CMK (cell line): ENCODE data around the gene UPK3BL2.
"Not testable (repeated sequence)": the region's sequence is repeated elsewhere in the genome, so short reads cannot be mapped to it uniquely, and the experiment has no call there.

Source experiments
- DNase-seq: peaks from one replicate; pipeline ENCODE4 v3.0.0-alpha.2; 2010; ENCODE audit warnings: low read depth

UPK3BL2 gene

DNA sequence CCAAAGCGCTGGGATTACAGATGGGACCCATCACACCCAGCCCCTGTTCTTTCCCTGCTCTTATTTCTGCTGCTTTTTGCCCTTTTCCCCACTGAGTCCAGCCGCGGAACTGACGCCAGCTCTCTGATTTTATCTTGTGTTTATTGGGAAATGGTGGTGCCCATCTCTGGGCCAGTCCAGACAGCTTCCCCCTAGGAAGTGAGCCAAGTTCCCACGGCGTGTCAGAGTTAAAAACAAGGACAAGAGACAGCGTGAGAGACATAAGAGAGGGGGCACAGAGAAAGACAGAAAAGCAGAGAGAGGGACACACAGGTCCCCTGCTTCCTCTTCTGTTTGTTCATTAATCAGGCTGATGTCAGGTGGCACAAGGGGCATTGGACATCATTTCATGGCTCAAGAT, 11.9 kb downstream of the UPK3BL2 start:
- DNase-seq, result not testable (repeated sequence)

DNA sequence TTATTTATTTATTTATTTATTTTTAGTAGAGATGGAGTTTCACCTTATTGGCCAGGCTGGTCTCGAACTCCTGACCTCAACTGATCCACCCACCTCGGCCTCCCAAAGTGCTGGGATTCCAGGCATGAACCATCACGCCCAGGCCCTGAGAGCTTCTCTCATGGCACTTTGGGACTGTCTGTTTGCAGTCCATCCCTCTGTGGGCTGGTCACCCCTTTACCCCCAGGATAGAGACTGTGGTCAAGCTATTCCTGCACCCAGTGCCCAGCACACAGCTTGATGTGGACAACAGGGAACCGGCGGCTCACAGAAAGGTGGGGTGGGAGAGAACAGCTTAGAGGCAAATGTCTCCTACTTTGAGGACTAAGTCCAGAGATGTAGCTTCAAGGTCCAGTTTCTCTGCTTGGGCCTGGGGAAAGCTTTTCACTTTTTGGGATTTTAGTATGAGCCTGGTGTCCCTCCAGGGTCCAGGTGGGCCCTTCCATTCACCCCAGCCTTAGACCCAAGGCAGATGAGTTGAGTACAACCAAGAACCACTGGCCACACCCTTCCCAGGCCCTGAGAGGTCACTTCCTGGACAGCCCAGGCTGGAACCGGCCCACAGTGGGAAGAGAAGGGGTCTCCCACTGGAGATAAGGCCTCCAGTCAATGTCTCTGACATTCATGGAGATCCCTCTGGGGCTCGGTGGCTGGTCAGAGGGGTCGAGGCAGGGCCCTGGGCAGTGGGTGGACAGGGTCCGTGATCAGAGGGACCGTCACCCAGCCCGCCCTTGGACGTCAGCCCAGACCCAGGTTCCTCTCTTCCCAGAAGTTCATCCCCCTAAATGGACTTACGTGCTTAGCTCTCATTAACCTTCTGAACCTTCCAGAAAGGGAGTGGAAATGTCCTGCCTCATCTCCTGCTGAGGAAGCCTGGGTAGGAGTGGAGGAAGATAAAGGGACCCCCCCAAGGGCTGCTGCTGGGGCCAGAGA, 15.4 kb downstream of the UPK3BL2 start:
- not testable (repeated sequence) for DNase-seq

DNA sequence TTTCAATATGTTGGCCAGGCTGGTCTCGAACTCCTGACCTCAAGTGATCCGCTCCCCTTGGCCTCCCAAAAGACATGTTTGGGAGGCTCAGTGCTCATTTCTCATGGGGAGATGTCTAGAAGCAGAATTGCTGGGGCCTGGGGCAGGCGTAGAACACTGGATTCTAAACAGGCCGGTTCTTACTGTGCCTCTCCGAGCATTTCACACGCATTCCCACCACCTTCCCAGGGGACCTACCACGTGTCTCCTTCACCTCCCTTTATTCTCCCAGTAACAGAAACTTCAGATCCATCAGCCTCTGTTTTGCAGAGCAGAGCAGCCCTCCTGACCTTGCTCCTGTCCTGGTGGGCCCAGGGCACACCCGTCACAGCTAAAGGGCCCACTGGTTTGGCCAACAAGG, 16.3 kb downstream of the UPK3BL2 start:
- DNase-seq, result not testable (repeated sequence)

DNA sequence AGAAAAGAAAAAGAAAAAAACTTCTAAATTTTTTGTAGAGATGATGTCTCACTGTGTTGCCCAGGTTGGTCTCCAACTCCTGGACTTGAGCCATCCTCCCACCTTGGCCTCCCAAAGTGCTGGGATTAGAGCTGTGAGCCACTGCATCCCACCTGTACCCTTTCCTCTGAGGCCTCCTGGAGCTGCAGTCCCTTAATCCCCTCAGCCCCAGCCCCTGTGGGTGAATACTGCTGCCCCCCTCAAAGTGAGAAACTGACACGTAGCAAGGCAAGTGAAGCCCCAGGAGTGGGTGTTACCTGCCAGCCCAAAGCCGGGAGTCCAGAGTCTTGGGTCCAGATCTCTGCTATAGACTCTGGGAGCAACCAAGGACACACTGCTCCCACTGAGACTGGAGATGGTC, 18.7 kb downstream of the UPK3BL2 start:
- DNase-seq, result not testable (repeated sequence)

DNA sequence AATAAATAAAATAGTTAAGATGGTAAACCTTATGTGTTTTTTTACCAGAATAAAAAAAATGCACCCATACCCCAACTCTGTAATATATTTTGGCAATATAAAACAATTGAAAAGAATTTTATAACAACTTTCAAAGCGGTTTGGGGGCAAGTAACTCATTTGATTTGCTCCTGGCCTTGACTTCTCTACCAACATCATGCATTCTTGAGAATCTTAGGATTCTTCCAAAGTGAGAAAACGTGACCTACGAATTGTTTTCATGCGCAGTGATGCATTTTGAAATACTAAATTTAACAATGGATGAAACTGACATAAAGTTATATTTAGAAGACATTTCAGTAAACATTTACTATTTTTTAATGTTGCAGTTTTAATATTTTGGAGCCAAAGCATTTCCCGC, 22.7 kb downstream of the UPK3BL2 start:
- DNase-seq, result not testable (repeated sequence)

DNA sequence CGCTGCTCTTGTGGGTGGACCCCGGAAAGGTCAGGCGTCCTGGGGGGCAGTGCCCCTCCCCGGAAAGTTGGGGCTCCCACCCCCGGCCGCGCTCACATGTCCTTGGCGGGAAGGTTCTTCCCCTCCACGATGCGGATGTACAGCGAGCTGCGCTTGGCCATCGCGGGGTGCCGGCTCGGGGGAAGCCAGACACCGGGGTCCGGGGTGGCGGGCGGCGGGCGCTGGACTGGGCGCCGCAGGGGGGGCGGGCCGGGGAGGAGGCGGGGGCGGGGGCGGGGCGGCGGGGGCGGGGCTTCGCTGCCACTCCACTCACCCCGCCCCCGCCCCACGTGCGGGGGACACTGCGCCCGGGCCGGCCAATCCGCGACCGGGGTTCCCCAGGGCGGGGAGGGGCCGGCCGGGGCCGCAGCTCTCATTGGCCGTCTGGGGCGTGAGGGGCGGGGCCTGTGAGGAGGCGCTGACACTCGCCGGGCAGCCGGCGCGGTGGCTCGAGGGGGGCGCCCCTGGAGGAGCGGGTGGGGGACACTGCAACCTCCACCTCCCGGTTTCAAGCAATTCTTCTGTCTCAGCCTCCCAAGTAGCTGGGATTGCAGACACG, 25.8 kb downstream of the UPK3BL2 start, which contains the start of gene RASA4B:
Gene RASA4B, minus strand, starts transcription at position 228 of the 598 bp plus-strand sequence. Its CDS starts 67 bp downstream, at position 161.
- not testable (repeated sequence) for DNase-seq

DNA sequence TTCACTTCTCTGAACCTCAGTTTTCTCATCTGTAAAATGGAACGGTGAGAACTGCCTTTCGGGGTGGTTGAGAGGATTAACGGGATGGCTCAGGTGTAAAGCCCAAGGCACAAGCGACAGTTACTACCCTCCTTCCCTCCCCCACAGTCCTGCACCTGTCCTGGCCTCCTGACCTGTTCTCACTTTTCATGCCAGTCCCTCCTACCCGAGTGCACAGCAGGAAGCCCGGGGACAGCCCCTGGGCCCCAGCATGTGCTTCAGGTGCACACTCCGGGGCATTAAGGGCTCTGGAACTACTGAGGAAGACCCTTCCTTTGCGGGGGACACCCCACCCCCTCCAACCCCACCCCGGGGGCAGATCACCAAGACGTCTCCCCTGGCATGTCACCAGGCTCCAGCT, 26.5 kb downstream of the UPK3BL2 start:
- not testable (repeated sequence) for DNase-seq

DNA sequence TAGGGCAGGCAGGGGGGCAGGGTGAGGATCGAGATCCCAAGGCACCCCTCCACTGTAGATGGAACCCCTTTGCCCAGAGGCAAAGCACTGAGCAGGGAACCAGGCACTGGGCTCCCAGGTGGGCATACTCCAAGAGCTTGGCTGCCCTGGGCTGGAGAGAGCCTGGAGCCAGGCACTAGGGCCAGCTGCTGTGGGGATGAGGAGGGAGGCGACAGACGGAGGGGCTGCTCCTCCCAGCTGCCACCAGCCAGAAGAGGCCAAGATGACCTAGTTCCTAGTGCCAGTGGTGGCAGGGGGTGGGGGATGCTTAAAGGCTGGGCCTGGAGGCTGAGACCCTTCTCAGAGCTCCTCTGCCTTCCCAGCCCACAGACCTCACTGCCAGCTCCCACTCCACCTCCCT, 27.6 kb downstream of the UPK3BL2 start:
- DNase-seq, result not testable (repeated sequence)

DNA sequence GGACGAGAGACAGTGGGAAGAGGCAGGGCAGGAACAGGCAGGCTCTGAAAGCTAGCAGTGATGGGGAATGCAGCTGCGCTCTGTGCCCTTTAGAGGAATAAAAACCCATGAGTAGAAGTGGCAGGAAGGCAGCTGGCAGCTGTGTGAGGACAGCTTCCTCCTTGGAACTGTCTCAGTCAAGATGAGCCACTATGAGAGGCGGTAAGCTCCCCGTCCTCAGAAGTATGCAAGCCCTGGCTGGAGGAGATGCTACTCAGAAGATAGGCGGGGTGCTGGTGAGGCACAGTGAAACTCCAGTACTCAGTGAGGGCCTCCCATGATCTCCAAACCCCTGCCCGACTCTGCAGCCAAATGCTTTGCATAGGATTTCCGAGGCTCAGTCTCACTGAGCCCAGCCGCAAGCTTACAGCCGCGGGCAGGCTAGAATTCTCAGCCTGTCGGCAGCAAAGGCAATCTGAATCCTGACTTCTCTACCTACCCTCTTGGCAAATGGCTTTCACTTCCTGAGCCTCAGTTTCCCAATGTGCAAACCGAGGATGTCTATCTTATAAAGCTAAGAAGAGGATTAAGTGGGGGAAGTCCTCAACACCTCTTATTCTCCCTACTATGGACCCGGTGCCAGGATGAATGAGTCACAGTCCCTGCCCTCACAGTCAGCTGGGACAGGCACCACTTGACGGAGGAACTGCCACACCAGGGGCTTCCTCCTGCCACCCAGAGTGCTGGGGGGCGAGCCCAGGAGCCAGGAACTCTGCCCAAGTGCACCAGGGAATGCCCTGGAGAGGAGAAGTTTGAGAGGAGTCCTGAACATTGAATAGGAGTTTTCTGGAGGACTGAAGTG, 28.4 kb downstream of the UPK3BL2 start:
- DNase-seq, result not testable (repeated sequence)

DNA sequence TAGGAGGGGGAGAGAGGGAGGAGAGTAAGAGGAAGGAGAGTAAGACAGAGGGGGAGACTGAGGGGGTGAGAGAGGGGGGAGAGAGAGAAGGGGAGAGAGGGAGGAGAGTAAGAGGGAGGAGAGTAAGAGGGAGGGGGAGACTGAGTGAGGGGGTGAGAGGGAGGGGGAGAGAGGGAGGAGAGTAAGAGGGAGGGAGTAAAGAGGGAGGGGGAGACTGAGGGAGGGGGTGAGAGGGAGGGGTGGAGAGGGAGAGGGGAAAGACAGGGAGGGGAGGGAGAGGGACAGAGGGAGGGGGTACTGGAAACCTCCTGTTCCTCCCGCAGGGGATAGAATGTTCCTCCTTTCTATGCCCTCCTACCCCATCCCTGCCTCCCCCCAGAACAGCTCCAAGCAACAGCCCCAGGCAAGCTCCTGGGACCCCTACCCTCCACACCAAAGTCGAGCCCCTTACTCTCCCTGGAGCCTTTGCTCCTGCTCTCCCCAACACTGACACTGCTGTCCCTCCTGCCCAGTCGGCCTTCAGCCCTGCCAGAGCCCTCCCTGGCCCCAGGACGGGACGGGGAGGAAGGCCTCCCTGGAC, 30.8 kb downstream of the UPK3BL2 start:
- peak; percentile 100 for DNase-seq

DNA sequence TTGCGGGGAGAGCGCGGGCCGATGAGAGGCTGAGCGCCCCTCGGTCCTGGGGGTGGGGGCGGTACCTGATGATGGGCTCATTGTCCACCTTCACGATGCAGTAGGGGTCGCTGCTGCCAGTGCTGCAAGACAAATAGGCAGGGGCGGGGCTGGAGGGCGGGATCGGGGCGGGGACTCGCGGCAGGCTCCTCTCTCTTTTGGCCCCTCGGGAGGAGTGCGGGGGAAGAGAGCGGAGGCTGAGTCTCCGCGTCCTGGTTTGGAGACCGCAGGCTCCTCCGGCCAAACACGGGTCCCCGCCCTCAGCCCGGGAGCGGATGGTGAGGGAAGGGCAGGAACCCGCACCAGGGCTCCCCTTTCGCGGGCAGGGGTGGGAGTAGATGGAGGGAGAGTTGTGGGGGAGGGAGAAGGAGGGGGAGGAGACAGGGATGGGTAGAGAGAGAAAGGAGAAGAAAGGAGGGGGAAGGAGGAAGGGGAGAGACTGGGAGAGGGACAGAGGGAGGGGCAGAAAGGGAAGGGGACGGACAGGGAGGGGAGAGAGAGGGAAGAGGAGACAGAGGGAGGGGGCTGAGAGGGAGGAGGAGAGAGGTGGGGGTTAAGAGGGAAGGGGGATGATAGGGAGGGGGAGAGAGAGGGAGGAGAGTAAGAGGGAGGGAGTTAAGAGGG, 31.5 kb downstream of the UPK3BL2 start:
- DNase-seq, result not testable (repeated sequence)

DNA sequence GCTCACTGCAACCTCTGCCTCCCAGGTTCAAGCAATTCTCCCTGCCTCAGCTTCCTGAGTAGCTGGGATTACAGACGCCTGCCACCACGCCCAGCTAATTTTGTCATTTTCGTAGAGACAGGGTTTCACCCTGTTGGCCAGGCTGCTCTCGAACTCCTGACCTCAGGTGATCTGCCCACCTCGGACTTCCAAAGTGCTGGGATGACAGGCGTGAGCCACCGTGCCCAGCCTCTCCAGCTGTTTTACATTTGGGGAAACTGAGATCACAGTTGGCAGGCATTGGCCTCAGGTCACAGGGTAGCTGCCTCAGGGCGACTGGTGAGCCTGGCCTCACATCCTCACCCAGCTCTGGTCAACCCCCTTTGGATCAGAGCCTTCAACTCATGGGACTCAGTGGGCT, 32.9 kb downstream of the UPK3BL2 start:
- DNase-seq, result not testable (repeated sequence)

DNA sequence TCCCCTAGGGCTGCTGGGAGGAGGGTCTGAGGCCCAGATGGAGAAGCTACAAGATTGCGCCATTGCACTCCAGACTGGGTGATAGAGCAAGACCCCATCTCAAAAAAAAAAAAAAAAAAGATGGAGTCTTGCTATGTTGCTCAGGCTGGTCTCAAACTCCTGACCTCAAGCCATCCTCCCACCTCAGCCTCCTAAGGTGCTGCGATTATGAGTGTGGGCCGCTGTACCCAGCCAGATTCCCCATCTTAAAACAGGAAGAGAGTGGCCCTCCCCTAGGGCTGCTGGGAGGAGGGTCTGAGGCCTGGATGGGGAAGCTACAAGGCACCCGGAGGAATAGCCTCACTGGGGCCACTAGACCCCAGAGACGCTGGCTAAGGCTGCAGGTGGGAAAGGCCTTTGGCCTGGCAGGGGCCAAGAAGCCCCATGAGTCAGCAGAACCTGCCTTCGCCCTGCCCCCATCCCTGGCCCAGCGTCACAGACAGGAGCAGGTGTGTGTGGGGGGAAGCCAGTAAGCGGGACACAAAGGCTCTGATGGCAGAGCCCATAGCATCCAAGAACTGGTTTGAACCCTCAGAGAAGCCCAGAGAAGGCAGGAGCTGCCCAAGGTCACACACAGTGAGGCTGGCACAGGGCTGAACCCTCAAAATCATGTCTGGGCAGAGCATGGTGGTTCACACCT, 35.9 kb downstream of the UPK3BL2 start:
- not testable (repeated sequence) for DNase-seq

DNA sequence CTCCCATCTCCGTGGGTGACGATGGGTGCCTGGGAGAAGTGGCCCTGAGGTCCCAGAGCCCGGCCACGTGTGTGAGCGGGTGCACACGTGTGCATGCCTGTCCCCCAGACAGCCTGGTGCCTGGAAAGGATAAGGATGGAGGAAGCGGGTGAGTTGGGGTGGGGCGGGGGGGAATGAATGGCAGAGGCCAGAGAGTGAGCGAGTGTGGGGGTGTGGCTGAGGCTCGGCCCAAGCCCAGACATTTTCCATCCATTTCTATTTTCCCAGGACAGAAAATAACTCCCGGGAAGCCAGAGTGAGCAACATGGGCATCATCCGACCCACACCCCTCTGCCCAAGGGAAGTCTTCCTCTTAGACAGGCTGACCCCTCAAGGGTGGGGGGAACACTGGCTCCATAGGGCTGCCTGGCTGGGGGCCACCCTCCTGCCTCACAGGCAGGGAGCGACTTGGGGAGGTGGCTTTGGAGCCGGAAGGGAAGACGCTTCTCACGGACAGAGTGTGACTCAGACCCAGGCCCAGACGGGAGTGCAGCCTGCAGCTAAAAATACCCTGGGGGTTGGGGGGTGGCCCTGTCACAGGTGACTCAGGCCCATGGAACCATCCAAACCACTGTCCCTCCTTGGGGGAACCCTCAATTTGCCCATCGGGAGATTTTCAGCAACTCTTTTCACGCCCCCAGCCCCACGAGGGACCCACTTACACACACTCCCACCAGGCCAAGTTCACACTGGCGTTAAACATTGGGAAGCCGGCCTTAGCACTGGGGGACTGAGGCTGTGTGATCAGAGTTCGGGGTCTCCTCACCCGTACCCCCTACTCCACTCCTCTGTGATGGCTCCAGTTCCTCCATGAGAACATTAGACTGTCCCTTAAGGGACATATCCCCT, 38.0 kb downstream of the UPK3BL2 start:
- not testable (repeated sequence) for DNase-seq

DNA sequence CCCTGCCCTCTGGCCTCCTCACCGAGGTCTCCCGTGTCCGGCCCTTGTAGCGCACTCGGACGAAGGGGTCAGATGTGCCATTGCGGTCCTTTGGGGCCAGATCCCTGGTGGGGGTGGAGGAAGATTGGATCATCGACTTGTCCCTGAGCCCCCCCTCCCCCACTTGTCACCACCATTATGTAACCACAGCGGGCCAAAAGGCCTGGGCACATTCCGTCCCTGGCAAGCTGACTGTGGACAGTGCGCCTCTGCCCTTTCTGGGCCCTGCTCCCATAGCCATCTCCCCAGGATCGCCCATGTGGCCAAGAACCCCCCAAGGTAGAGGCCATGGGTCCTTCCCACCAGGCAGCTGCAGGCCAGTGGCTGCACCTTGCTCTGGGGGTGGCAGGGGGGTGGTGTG, 40.4 kb downstream of the UPK3BL2 start:
- not testable (repeated sequence) for DNase-seq

DNA sequence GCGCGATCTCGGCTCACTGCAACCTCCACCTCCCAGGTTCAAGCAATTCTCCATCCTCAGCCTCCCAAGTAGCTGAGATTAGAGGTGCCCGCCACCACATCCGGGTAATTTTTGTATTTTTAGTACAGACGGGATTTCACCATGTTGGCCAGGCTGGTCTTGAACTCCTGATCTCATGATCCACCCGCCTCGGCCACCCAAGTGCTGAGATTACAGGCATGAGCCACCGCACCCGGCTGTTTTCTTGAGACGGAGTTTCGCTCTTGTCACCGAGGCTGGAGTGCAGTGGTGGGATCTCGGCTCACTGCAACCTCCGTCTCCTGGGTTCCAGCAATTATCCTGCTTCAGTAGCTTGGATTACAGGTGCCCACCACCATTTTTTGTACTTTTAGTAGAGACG, 45.2 kb downstream of the UPK3BL2 start:
- not testable (repeated sequence) for DNase-seq

DNA sequence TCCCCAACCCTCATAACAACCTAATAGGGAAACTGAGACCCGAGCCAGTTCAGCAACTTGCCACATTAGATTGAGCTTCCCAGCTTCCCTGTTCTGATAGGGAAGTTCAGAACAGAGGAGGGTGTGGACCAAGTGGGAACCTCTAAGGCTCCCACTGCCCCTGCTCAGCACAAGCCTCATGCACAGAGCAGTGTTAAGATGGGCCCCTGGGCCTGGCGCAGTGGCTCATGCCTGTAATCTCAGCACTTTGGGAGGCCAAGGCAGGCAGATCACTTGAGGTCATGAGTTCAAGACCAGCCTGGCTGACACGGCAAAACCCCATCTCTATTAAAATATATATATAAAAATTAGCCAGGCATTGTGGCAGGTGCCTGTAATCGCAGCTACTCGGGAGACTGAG, 46.2 kb downstream of the UPK3BL2 start:
- not testable (repeated sequence) for DNase-seq

DNA sequence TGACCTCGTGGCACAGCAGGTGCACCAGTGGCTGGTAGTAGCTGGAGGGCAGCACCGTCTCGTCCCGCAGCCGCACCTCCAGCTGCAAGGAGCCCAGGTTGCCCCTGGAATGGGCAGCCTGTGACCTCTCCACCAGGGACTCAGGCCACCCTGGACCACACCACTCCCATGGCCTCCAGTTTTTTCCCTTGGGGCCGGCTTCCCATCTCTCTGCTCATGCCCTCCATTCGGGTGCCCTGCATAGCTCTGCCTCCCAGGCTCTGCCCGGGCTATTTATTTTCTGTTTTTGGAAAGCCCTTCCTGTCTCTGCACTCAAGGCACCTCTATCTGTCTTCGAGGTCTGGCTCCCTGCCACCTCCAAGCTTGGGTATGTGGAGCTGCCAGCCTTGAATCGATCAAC, 46.6 kb downstream of the UPK3BL2 start:
- DNase-seq, result not testable (repeated sequence)

DNA sequence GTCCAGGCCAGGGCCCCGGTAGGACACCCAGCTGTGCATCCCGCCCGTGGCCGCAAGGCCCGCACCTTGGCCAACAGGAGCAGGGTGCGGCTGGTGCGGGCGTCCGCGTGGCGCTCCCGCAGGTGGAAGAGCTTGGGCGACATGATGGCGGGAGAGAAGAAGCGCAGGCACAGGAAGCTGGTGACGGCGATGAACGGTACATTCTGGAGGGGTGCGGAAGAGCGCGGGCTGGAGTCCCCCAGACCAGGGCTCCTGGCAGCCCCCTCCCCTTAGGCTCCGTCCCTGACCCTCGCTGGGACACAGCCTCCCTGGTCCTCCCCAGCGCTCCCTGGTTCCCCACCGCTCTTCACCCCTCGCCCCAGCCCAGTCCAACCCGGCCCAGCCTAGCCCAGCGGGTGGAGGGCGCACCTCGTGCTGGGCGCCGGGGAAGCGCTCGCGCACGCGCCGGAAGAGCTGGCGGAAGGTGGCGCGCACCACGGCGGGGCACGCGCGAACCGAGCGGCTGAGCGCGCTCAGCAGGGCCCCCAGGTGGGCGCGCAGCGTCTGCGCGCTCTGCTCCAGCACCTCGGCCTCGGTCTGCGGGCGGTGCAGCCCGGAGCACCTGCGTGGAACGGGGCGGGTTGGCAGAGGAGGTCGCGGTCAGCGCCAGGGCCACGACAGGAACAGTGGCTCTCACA, 48.9 kb downstream of the UPK3BL2 start:
- not testable (repeated sequence) for DNase-seq
